Endodermal cell (in vitro differentiated cells): ENCODE measurements around the gene AMMECR1. TPM values are rescaled to one million over a fixed set of nuclear protein-coding genes. Genes with fewer than 3 reads are reported as not detected.

ENCODE experiments used
- DNase-seq: peaks from one replicate; pipeline ENCODE4 v3.0.0-alpha.2; 2017
- H3K27ac ChIP-seq: 2 replicates; pipeline ENCODE4 v1.5.1; 2013; ENCODE audit warnings: mild to moderate bottlenecking, low read depth, low read length, moderate library complexity
- H3K27me3 ChIP-seq: 2 replicates; pipeline ENCODE4 v1.6.1; 2013; ENCODE audit warnings: mild to moderate bottlenecking, low read length, moderate library complexity; ENCODE audit not compliant: insufficient read depth, control insufficient read depth, poor library complexity, severe bottlenecking
- H3K36me3 ChIP-seq: 2 replicates; pipeline ENCODE4 v1.7.0; 2013; ENCODE audit warnings: mild to moderate bottlenecking, low read length, moderate library complexity; ENCODE audit not compliant: control insufficient read depth, insufficient read depth
- H3K4me1 ChIP-seq: one replicate; pipeline ENCODE4 v1.7.0; 2013; ENCODE audit warnings: low read length; ENCODE audit not compliant: control insufficient read depth, insufficient read depth
- H3K4me3 ChIP-seq: 2 replicates; pipeline ENCODE4 v1.5.1; 2013; ENCODE audit warnings: mild to moderate bottlenecking, low read length, moderate library complexity
- H3K9ac ChIP-seq: 2 replicates; pipeline ENCODE4 v1.6.1; 2013; ENCODE audit warnings: mild to moderate bottlenecking, low read length, moderate library complexity; ENCODE audit not compliant: poor library complexity, severe bottlenecking; ENCODE audit errors: extremely low read depth
- H3K9me3 ChIP-seq: 2 replicates; pipeline ENCODE4 v1.6.1; 2013; ENCODE audit warnings: mild to moderate bottlenecking, low read length, moderate library complexity; ENCODE audit not compliant: control insufficient read depth
- H3K27ac Mint-ChIP-seq: 2 replicates; pipeline ENCODE4 v1.8.0; 2020; ENCODE audit warnings: mixed read lengths
- H3K27me3 Mint-ChIP-seq: 2 replicates; pipeline ENCODE4 v1.8.0; 2021; ENCODE audit warnings: mild to moderate bottlenecking, mixed read lengths; ENCODE audit not compliant: insufficient read depth
- H3K36me3 Mint-ChIP-seq: 2 replicates; pipeline ENCODE4 v1.8.0; 2020; ENCODE audit warnings: low read depth, mixed read lengths
- H3K4me1 Mint-ChIP-seq: 2 replicates; pipeline ENCODE4 v1.8.0; 2020; ENCODE audit warnings: mixed read lengths
- H3K4me3 Mint-ChIP-seq: 2 replicates; pipeline ENCODE4 v1.8.0; 2020; ENCODE audit warnings: mild to moderate bottlenecking, moderate library complexity, mixed read lengths
- H3K9me3 Mint-ChIP-seq: 2 replicates; pipeline ENCODE4 v1.8.0; 2020; ENCODE audit warnings: mild to moderate bottlenecking, mixed read lengths
- WGBS, 2 experiments: methylation state at CpG; one replicate each; pipeline versions ENCODE4 v1.1.5 to v1.1.7; 2013; ENCODE audit warnings: missing lambda C conversion rate in 2 of 2, mixed read lengths in 1 of 2; ENCODE audit not compliant: insufficient coverage in 1 of 2, insufficient read length in 1 of 2; 5-methylcytosine and 5-hydroxymethylcytosine counted together
- total RNA-seq, 2 donors: library from RNA; stranded (reverse); fragmentation: NEBNext Ultra II Directional in 1 of 2; extraction: Animal tissue kit (Norgen Biotek cat#: 25700) in 1 of 2; gene quantifications; 2 replicates in 1 of 2; 3 replicates in 1 of 2; pipeline ENCODE4 v1.2.1, GENCODE V29; 2021
- TF ChIP-seq, protein P1 (sequence below): fragments of 200-600 bp; sonication (generic); conservative IDR thresholded peaks from 2 replicates; pipeline ENCODE4 v1.5.0; 2021; ENCODE audit warnings: antibody characterized with exemption, mild to moderate bottlenecking

AMMECR1 gene
- total RNA-seq, 2 donors from 2014 or later = 26.8 to 62.2 TPM

DNA sequence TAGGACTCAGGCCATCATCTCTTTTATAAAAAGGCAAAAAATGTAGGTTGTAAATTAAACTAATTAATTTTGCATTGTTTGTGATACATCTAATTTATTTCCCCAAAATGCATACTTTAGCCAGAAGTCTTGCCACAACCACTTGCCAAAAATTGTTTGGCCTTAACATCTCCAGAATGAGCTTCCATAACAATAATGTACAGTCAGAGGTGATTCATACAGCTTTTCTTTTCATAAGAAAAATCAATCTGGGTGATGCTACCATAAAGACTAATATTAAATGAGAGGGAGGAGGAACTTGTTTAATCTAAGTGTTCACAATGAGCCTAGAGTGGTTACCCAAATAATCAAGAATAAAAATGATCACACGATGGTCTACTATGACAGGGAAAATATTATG is 59.3 kb downstream of the AMMECR1 start:
- peaks cover 6% of the 10 kb centered on the region for H3K4me1 Mint-ChIP-seq
- no CpG with 5 or more reads among the region's 1 CpG for WGBS, 2 experiments
- H3K9me3 Mint-ChIP-seq = no peaks in the 10 kb centered on the region
- peaks cover 11% of the 10 kb centered on the region for H3K36me3 ChIP-seq
- H3K4me3 ChIP-seq = no peak overlapping the region
- no peak for DNase-seq
- no peak overlapping the region for H3K27ac ChIP-seq
- H3K27me3 ChIP-seq = no peaks in the 10 kb centered on the region
- TF ChIP-seq, protein P1, sequence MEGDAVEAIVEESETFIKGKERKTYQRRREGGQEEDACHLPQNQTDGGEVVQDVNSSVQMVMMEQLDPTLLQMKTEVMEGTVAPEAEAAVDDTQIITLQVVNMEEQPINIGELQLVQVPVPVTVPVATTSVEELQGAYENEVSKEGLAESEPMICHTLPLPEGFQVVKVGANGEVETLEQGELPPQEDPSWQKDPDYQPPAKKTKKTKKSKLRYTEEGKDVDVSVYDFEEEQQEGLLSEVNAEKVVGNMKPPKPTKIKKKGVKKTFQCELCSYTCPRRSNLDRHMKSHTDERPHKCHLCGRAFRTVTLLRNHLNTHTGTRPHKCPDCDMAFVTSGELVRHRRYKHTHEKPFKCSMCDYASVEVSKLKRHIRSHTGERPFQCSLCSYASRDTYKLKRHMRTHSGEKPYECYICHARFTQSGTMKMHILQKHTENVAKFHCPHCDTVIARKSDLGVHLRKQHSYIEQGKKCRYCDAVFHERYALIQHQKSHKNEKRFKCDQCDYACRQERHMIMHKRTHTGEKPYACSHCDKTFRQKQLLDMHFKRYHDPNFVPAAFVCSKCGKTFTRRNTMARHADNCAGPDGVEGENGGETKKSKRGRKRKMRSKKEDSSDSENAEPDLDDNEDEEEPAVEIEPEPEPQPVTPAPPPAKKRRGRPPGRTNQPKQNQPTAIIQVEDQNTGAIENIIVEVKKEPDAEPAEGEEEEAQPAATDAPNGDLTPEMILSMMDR = no peak
- no peaks in the 10 kb centered on the region for H3K9me3 ChIP-seq
- peaks cover 6% of the 10 kb centered on the region for H3K36me3 Mint-ChIP-seq
- no peak overlapping the region for H3K9ac ChIP-seq
- no peak overlapping the region for H3K4me3 Mint-ChIP-seq
- H3K27ac Mint-ChIP-seq = no peak overlapping the region
- H3K27me3 Mint-ChIP-seq = no peaks in the 10 kb centered on the region
- H3K4me1 ChIP-seq = no peaks in the 10 kb centered on the region

DNA sequence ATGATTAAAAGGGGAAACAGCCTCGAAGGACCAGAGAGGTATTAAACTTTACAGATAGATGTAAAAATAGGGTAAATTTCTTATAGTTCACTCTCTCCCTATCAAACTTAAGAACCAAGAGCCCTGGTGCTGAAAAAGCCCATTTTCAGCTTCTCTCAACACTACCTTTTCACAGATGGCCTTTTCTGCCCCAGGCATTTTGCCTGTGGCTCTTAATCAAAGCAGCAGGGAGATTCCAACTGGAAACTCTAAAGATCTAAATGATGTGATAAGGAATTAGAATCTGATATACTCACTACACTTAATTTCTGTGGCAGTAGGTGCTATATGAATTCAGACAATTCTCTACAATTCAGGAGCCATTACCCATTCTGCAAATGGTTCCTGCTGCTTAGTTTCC is 60.0 kb downstream of the AMMECR1 start:
- WGBS, 2 experiments = no CpG with 5 or more reads among the region's 1 CpG
- no peak for DNase-seq
- Mint-ChIP-seq H3K27ac (no peak overlapping the region), H3K4me3 (no peak overlapping the region), H3K27me3 (no peaks in the 10 kb centered on the region), H3K36me3 (peaks cover 6% of the 10 kb centered on the region), H3K4me1 (peaks cover 8% of the 10 kb centered on the region), H3K9me3 (no peaks in the 10 kb centered on the region)
- no peaks in the 10 kb centered on the region for H3K27me3 ChIP-seq
- H3K36me3 ChIP-seq = peaks cover 8% of the 10 kb centered on the region
- no peak overlapping the region for H3K9ac ChIP-seq
- no peak overlapping the region for H3K27ac ChIP-seq
- H3K9me3 ChIP-seq = no peaks in the 10 kb centered on the region
- H3K4me3 ChIP-seq = no peak overlapping the region
- no peaks in the 10 kb centered on the region for H3K4me1 ChIP-seq
- TF ChIP-seq, protein P1 = no peak

DNA sequence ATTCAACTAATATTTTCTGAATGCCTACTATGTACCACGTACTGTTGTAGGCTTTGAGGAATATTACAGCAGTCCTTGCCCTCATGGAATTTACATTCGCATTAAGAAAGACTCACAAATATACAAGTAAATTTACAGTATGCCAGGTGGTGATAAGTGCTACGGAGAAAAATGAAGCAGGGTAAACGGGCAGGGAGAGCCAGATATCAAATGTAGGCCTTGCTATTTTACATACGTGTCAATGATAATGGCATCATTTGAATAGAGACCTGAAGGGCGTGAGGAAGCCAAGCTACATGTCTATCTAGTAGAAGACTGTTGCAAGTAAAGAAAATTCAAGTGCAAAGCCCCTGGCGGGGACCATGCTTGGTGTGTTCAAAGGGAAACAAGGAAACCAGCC is 65.2 kb downstream of the AMMECR1 start:
- no peak overlapping the region for H3K4me3 ChIP-seq
- Mint-ChIP-seq H3K27me3 (no peaks in the 10 kb centered on the region), H3K4me1 (peaks cover 20% of the 10 kb centered on the region), H3K36me3 (no peaks in the 10 kb centered on the region), H3K27ac (no peak overlapping the region), H3K4me3 (no peak overlapping the region), H3K9me3 (no peaks in the 10 kb centered on the region)
- TF ChIP-seq, protein P1 = no peak
- WGBS, 2 experiments = 92 to 100% methylated on average over 4 to 5 of the region's 7 CpGs
- H3K9ac ChIP-seq = no peak overlapping the region
- no peaks in the 10 kb centered on the region for H3K27me3 ChIP-seq
- H3K9me3 ChIP-seq = no peaks in the 10 kb centered on the region
- H3K36me3 ChIP-seq = no peaks in the 10 kb centered on the region
- no peaks in the 10 kb centered on the region for H3K4me1 ChIP-seq
- H3K27ac ChIP-seq = no peak overlapping the region
- DNase-seq = no peak
